GM18861 (cell line): ENCODE measurements around the gene BSDC1.

Source experiments
- ATAC-seq: cut with Tn5 transposase; IDR thresholded peaks from one replicate; pipeline ENCODE4 v1.9.1; 2021; ENCODE audit not compliant: unreplicated experiment

The BSDC1 gene

GRCh38 chr1:32338637-32339145, 55.5 kb downstream of the BSDC1 start:
- ATAC-seq = no peak

GRCh38 chr1:32337855-32338636, 56.2 kb downstream of the BSDC1 start:
- ATAC-seq = no peak

GRCh38 chr1:32336963-32337675, 57.1 kb downstream of the BSDC1 start:
- no peak for ATAC-seq

- no peak for ATAC-seq
These were observed 57.7 kb downstream of the BSDC1 start for GRCh38 chr1:32336591-32336932.

- ATAC-seq = peak; percentile 28
These were observed 58.3 kb downstream of the BSDC1 start, which contains the start of gene MARCKSL1 for GRCh38 chr1:32335790-32336590. TSS of gene MARCKSL1 (minus strand) at chr1:32336233. CDS start at chr1:32336033, 200 bp downstream.

- no peak for ATAC-seq
These were observed 58.8 kb downstream of the BSDC1 start for GRCh38 chr1:32335535-32335789.

GRCh38 chr1:32334864-32335534, 59.2 kb downstream of the BSDC1 start:
- ATAC-seq = no peak

GRCh38 chr1:32334274-32334861, 59.9 kb downstream of the BSDC1 start:
- no peak for ATAC-seq

- ATAC-seq = no peak
These were observed 60.8 kb downstream of the BSDC1 start for GRCh38 chr1:32333251-32333963.

GRCh38 chr1:32332290-32333079, 61.8 kb downstream of the BSDC1 start:
- ATAC-seq = no peak

- no peak for ATAC-seq
These were observed 62.7 kb downstream of the BSDC1 start for GRCh38 chr1:32331549-32331948.

- ATAC-seq = no peak
These were observed 63.6 kb downstream of the BSDC1 start for GRCh38 chr1:32330558-32331151.

GRCh38 chr1:32329931-32330466, 64.2 kb downstream of the BSDC1 start:
- ATAC-seq = no peak

- ATAC-seq = no peak
These were observed 67.0 kb downstream of the BSDC1 start for GRCh38 chr1:32327204-32327603.

- no peak for ATAC-seq
These were observed 72.4 kb downstream of the BSDC1 start for GRCh38 chr1:32321712-32322291.

GRCh38 chr1:32318127-32318869, 75.9 kb downstream of the BSDC1 start:
- ATAC-seq = no peak

- no peak for ATAC-seq
These were observed 77.4 kb downstream of the BSDC1 start for GRCh38 chr1:32316903-32317277.
